MM.1S (cell line): ENCODE results near the gene PPTC7.

Experiments
- CTCF ChIP-seq: fragments of 300-600 bp; sonication (generic); IDR thresholded peaks from 2 replicates; pipeline ENCODE4 v1.5.1; 2016; ENCODE audit warnings: antibody characterized with exemption, low read length, mixed read lengths
- EZH2 ChIP-seq: fragments of 300-600 bp; sonication (generic); optimal IDR thresholded peaks from 2 replicates; pipeline ENCODE3; 2017; ENCODE audit warnings: low read depth, mild to moderate bottlenecking, antibody characterized with exemption, low read length, mixed read lengths

- TF ChIP-seq CTCF (no peak), EZH2 (no peak)
These were observed 33.4 kb downstream of the PPTC7 start for GRCh38 chr12:110549716-110550115.
